Smooth muscle cell (in vitro differentiated cells): Measurements from ENCODE around the gene PPP1R1B. TPM values are rescaled to one million over a fixed set of nuclear protein-coding genes. Genes with fewer than 3 reads are reported as not detected.

Experiments used
- DNase-seq: peaks from one replicate; lab custom pipeline; 2025; ENCODE audit not compliant: unreplicated experiment; lab: John Stamatoyannopoulos, UW
- H2AFZ ChIP-seq: fragments of 200-600 bp; sonication (generic); 2 replicates; pipeline ENCODE4 v1.6.0; 2016; ENCODE audit warnings: antibody characterized with exemption, low read depth, mild to moderate bottlenecking
- H3F3A ChIP-seq: fragments of 200-600 bp; sonication (generic); 2 replicates; pipeline ENCODE4 v1.6.0; 2017; ENCODE audit warnings: antibody characterized with exemption, low read depth
- H3K27ac ChIP-seq: fragments of 200-600 bp; sonication (generic); 2 replicates; pipeline ENCODE4 v1.5.1; 2016; ENCODE audit warnings: low read depth, mild to moderate bottlenecking
- H3K27me3 ChIP-seq: fragments of 200-600 bp; sonication (generic); 2 replicates; pipeline ENCODE4 v1.6.1; 2016; ENCODE audit warnings: low read depth, mild to moderate bottlenecking
- H3K36me3 ChIP-seq: fragments of 200-600 bp; sonication (generic); 2 replicates; pipeline ENCODE4 v1.5.1; 2016; ENCODE audit warnings: low read depth
- H3K4me1 ChIP-seq: fragments of 200-600 bp; sonication (generic); 2 replicates; pipeline ENCODE4 v1.5.1; 2016; ENCODE audit warnings: low read depth
- H3K4me2 ChIP-seq: fragments of 200-600 bp; sonication (generic); 2 replicates; pipeline ENCODE4 v1.6.0; 2016; ENCODE audit warnings: mild to moderate bottlenecking
- H3K4me3 ChIP-seq: fragments of 200-600 bp; sonication (generic); 2 replicates; pipeline ENCODE4 v1.5.1; 2016; ENCODE audit warnings: mild to moderate bottlenecking
- H3K79me2 ChIP-seq: fragments of 200-600 bp; sonication (generic); 2 replicates; pipeline ENCODE4 v1.6.0; 2016; ENCODE audit warnings: low read depth, mild to moderate bottlenecking
- H3K9ac ChIP-seq: fragments of 200-600 bp; sonication (generic); 2 replicates; pipeline ENCODE4 v1.6.0; 2016; ENCODE audit warnings: low read depth
- H3K9me3 ChIP-seq: fragments of 200-600 bp; sonication (generic); replicated peaks from 2 replicates; pipeline ENCODE4 v1.5.1; 2016; ENCODE audit warnings: low read depth
- H4K20me1 ChIP-seq: fragments of 200-600 bp; sonication (generic); 2 replicates; pipeline ENCODE4 v1.6.0; 2016; ENCODE audit warnings: low read depth
- WGBS: methylation state at CpG from one replicate; pipeline ENCODE4 v1.1.7; 2016; ENCODE audit warnings: low lambda C conversion rate; 5-methylcytosine and 5-hydroxymethylcytosine counted together
- polyA plus RNA-seq: library from polyadenylated mRNA; unstranded; fragments of >200 nt; fragmentation: Nextera tagmentation; extraction: Ambion mirVana; gene quantifications from 2 replicates; pipeline ENCODE4 v1.2.1, GENCODE V29; 2016
- total RNA-seq: library from RNA; depleted of rRNA; stranded (reverse); fragments of >200 nt; gene quantifications from 2 replicates; pipeline ENCODE4 v1.2.3, GENCODE V29; 2014
- TF ChIP-seq, protein P1 (sequence below): fragments of 200-600 bp; sonication (generic); IDR thresholded peaks from 2 replicates; pipeline ENCODE4 v1.5.1; 2017; ENCODE audit warnings: borderline replicate concordance, mild to moderate bottlenecking, antibody characterized with exemption; ENCODE audit not compliant: insufficient read depth, poor library complexity, severe bottlenecking

The PPP1R1B gene
- total and polyA plus RNA-seq, 2 experiments from 2014 or later: not detected

DNA sequence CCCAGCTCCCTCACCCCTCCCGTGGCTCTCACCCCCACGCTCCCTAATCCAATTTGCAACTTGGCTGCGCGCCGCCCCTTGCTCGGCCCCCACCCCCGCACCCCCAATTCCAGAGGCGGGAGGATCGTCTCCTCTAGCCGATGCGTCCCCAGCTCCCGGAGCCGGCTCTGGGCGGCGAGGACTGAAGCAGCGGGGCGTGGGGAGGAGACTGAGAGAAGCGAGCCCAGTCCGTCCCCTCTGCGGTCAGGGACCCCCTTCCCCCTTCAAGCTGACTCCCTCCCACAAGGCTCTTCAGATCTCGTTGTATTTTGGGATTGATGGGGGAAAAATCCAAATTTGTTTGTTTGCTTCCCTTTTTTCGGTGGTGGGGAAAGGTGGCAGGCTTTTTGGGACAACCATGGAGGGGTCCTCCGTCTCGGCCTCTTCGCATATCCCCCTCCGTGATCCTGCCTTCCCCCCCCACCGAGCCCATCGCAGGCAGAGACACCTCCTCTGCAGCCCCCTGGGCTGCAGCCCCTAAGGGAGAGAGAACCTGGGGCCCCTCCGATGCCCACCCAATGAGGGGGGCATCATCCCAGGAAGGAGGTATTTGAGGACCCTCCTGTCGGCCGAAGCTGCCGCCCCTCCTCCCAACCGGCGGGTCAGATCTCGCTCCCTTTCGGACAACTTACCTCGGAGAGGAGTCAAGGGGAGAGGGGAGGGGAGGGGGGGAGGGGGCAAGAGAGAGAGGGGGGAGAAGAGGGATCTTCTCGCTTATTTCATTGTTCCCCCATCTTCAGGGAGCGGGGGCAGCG is 19.5 kb upstream of the PPP1R1B start:
- no peak overlapping the region for H3K4me3 ChIP-seq
- no peak for DNase-seq
- H3K27me3 ChIP-seq: peaks cover 100% of the 10 kb centered on the region
- H3K36me3 ChIP-seq: no peaks in the 10 kb centered on the region
- peak overlapping the region; percentile 26 for H3K4me2 ChIP-seq
- no peaks in the 10 kb centered on the region for H3F3A ChIP-seq
- no peak overlapping the region for H3K9ac ChIP-seq
- no peak overlapping the region for H2AFZ ChIP-seq
- TF ChIP-seq, protein P1, sequence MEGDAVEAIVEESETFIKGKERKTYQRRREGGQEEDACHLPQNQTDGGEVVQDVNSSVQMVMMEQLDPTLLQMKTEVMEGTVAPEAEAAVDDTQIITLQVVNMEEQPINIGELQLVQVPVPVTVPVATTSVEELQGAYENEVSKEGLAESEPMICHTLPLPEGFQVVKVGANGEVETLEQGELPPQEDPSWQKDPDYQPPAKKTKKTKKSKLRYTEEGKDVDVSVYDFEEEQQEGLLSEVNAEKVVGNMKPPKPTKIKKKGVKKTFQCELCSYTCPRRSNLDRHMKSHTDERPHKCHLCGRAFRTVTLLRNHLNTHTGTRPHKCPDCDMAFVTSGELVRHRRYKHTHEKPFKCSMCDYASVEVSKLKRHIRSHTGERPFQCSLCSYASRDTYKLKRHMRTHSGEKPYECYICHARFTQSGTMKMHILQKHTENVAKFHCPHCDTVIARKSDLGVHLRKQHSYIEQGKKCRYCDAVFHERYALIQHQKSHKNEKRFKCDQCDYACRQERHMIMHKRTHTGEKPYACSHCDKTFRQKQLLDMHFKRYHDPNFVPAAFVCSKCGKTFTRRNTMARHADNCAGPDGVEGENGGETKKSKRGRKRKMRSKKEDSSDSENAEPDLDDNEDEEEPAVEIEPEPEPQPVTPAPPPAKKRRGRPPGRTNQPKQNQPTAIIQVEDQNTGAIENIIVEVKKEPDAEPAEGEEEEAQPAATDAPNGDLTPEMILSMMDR: no peak
- peaks cover 21% of the 10 kb centered on the region for H3K4me1 ChIP-seq
- 5% methylated on average over 25 of the region's 40 CpGs for WGBS
- no peaks in the 10 kb centered on the region for H3K9me3 ChIP-seq
- no peak overlapping the region for H3K27ac ChIP-seq
- no peaks in the 10 kb centered on the region for H4K20me1 ChIP-seq
- no peaks in the 10 kb centered on the region for H3K79me2 ChIP-seq

DNA sequence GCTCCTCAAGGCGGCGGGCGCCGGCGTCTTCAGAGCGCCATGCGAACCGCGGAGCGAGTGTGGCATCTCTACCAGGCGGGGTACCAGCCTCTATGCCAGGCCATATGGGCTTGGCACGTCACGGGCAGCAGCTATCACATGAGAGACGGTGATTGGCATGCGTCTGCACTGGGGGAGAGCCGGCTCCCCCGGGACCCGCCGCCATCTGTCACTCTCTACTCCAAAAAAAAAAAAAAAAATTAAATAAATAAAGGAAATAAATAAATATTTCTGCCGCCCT is 19.0 kb upstream of the PPP1R1B start, which contains the start of gene NEUROD2:
Gene NEUROD2 (minus strand): TSS at position 70 of the 280 bp plus-strand sequence. CDS start 1,321 bp downstream, outside the sequence.
- H3K9ac ChIP-seq: no peak within 1 kb of the TSS
- peak within 1 kb of the TSS; percentile 26 for H3K4me2 ChIP-seq
- H3K4me1 ChIP-seq: peaks cover 21% of the 10 kb centered on the region
- DNase-seq: no peak
- H3K27ac ChIP-seq: no peak within 1 kb of the TSS
- H3F3A ChIP-seq: no peaks in the 10 kb centered on the region
- H3K36me3 ChIP-seq: no peaks in the 10 kb centered on the region
- no peaks in the 10 kb centered on the region for H4K20me1 ChIP-seq
- H3K9me3 ChIP-seq: no peaks in the 10 kb centered on the region
- peaks cover 98% of the 10 kb centered on the region for H3K27me3 ChIP-seq
- no peak within 1 kb of the TSS for H2AFZ ChIP-seq
- WGBS: 6% methylated on average over 14 of the region's 20 CpGs
- no peak within 1 kb of the TSS for H3K4me3 ChIP-seq
- H3K79me2 ChIP-seq: no peaks in the 10 kb centered on the region
- TF ChIP-seq, protein P1: no peak

DNA sequence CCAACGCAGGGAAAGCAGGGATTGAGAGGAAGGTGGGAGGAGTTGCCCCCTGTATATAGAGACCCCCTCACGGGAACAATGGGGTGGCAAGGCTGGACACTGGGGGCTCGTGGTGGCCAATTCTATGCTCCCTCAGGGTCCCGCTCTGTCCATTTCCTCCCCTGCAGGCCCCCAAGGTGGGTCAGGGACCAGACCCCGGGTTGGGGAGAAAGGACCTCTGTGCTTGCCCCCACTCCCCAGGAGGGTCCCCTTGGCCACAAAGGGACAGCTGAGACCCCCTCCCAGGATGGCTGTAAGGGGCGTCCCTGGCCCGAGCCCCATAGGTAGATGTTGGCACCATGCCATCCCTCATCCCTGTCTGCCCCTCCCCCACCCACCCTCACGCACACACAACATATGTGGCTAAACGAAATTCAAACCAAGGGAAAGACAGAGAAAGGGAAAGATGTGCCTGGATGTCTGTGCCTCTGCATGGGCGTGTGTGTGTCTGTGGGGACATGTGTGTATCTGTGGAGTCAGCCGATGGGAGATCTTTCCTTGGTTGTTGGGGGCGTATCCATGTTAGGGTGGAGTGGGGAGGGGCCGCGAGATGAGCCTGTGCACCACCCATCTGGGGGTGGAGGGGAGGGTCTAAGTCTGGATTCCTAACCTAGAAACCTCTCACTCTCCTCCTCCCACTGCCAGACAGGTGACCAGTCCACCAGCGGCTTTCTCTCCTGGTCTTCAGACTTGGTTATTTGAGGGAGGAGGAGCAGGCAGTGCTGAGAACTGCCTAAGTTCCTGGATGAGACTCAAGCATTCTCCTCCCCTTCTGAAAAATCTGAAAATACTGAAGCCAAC is 18.4 kb upstream of the PPP1R1B start:
- H3F3A ChIP-seq: no peaks in the 10 kb centered on the region
- no peak overlapping the region for H3K9ac ChIP-seq
- H3K27me3 ChIP-seq: peaks cover 92% of the 10 kb centered on the region
- H2AFZ ChIP-seq: no peak overlapping the region
- no peak overlapping the region for H3K4me3 ChIP-seq
- H3K79me2 ChIP-seq: no peaks in the 10 kb centered on the region
- peaks cover 21% of the 10 kb centered on the region for H3K4me1 ChIP-seq
- DNase-seq: no peak
- no peak overlapping the region for H3K4me2 ChIP-seq
- no peaks in the 10 kb centered on the region for H3K9me3 ChIP-seq
- WGBS: 22% methylated on average over 15 of the region's 15 CpGs
- no peaks in the 10 kb centered on the region for H3K36me3 ChIP-seq
- no peaks in the 10 kb centered on the region for H4K20me1 ChIP-seq
- TF ChIP-seq, protein P1: no peak
- no peak overlapping the region for H3K27ac ChIP-seq
